Activated T-helper 1 cell treated with Interleukin-2 at 50 U/mL for 16 hours (primary cell): ENCODE measurements around the gene AHR.
"Not testable (repeated sequence)": the region's sequence is repeated elsewhere in the genome, so short reads cannot be mapped to it uniquely, and the experiment has no call there.

Experiments
- DNase-seq: peaks from one replicate; pipeline ENCODE4 v3.0.0-alpha.2; 2020; ENCODE audit warnings: low read depth

The AHR gene

GRCh38 chr7:17376595-17376994 lies 78.1 kb downstream of the AHR start:
- no peak for DNase-seq

- no peak for DNase-seq
Measured at GRCh38 chr7:17380736-17381662, 82.5 kb downstream of the AHR start.

- DNase-seq: not testable (repeated sequence)
Measured at GRCh38 chr7:17382408-17383354, 84.2 kb downstream of the AHR start.

GRCh38 chr7:17384400-17384799 lies 85.9 kb downstream of the AHR start:
- no peak for DNase-seq

- DNase-seq: no peak
Measured at GRCh38 chr7:17385612-17386011, 87.2 kb downstream of the AHR start.

- no peak for DNase-seq
Measured at GRCh38 chr7:17390392-17390791, 91.9 kb downstream of the AHR start.

- no peak for DNase-seq
Measured at GRCh38 chr7:17391366-17391765, 92.9 kb downstream of the AHR start.

GRCh38 chr7:17392846-17393245 lies 94.4 kb downstream of the AHR start:
- no peak for DNase-seq

GRCh38 chr7:17394563-17394962 lies 96.1 kb downstream of the AHR start:
- not testable (repeated sequence) for DNase-seq
